H9 (cell line): ENCODE measurements around the gene CMYA5. TPM values are rescaled to one million over a fixed set of nuclear protein-coding genes. Genes with fewer than 3 reads are reported as not detected.

ENCODE experiments used
- DNase-seq: peaks from one replicate; pipeline ENCODE4 v3.0.0-alpha.2; 2017
- H2AFZ ChIP-seq: one replicate; pipeline ENCODE4 v1.6.1; 2013; ENCODE audit warnings: mild to moderate bottlenecking, low read length, control low read depth, moderate library complexity
- H2AK5ac ChIP-seq: 2 replicates; pipeline ENCODE4 v1.6.1; 2013; ENCODE audit warnings: low read length, control low read depth, mixed read lengths; ENCODE audit not compliant: insufficient read length
- H2BK120ac ChIP-seq: one replicate; pipeline ENCODE4 v1.6.1; 2013; ENCODE audit warnings: low read depth, mild to moderate bottlenecking, low read length, control low read depth, inconsistent platforms; ENCODE audit not compliant: poor library complexity, severe bottlenecking
- H2BK12ac ChIP-seq: 2 replicates; pipeline ENCODE4 v1.6.1; 2013; ENCODE audit warnings: low read length, control low read depth, mixed read lengths, low read depth; ENCODE audit not compliant: insufficient read length
- H2BK15ac ChIP-seq: 2 replicates; pipeline ENCODE4 v1.6.1; 2013; ENCODE audit warnings: low read depth, low read length, control low read depth
- H2BK20ac ChIP-seq: one replicate; pipeline ENCODE4 v1.6.1; 2013; ENCODE audit warnings: low read depth, mild to moderate bottlenecking, low read length, control low read depth, inconsistent platforms; ENCODE audit not compliant: poor library complexity, severe bottlenecking
- H2BK5ac ChIP-seq: 2 replicates; pipeline ENCODE4 v1.6.1; 2013; ENCODE audit warnings: low read length, control low read depth, mixed read lengths; ENCODE audit not compliant: insufficient read length
- H3K14ac ChIP-seq: 2 replicates; pipeline ENCODE4 v1.6.1; 2013; ENCODE audit warnings: low read length, control low read depth; ENCODE audit not compliant: insufficient read depth
- H3K18ac ChIP-seq: 2 replicates; pipeline ENCODE4 v1.6.1; 2013; ENCODE audit warnings: low read depth, mild to moderate bottlenecking, mixed read lengths, low read length, control low read depth; ENCODE audit not compliant: insufficient read length
- H3K23ac ChIP-seq: 2 replicates; pipeline ENCODE4 v1.6.1; 2013; ENCODE audit warnings: low read length, control low read depth, mixed read lengths, low read depth; ENCODE audit not compliant: insufficient read length
- H3K23me2 ChIP-seq: 2 replicates; pipeline ENCODE4 v1.6.1; 2013; ENCODE audit warnings: low read depth, mild to moderate bottlenecking, mixed read lengths, low read length, control low read depth; ENCODE audit not compliant: insufficient read length, poor library complexity, severe bottlenecking
- H3K27ac ChIP-seq: 2 replicates; pipeline ENCODE4 v1.5.1; 2013; ENCODE audit warnings: low read length, control low read depth, mixed read lengths, low read depth; ENCODE audit not compliant: insufficient read length
- H3K27me3 ChIP-seq: 2 replicates; pipeline ENCODE4 v1.6.1; 2013; ENCODE audit warnings: low read length, control low read depth, inconsistent platforms; ENCODE audit not compliant: insufficient read depth
- H3K4ac ChIP-seq: 2 replicates; pipeline ENCODE4 v1.6.1; 2013; ENCODE audit warnings: low read depth, mild to moderate bottlenecking, control low read depth, inconsistent platforms, low read length, moderate library complexity
- H3K4me1 ChIP-seq: 2 replicates; pipeline ENCODE4 v1.6.1; 2013; ENCODE audit warnings: low read length, control low read depth, inconsistent platforms; ENCODE audit not compliant: insufficient read depth
- H3K4me2 ChIP-seq: 2 replicates; pipeline ENCODE4 v1.6.1; 2013; ENCODE audit warnings: low read length, control low read depth, mixed read lengths; ENCODE audit not compliant: insufficient read length, insufficient read depth
- H3K56ac ChIP-seq: 2 replicates; pipeline ENCODE4 v1.6.1; 2013; ENCODE audit warnings: low read depth, mild to moderate bottlenecking, mixed read lengths, low read length, control low read depth; ENCODE audit not compliant: insufficient read length
- H3K79me1 ChIP-seq: 2 replicates; pipeline ENCODE4 v1.6.1; 2013; ENCODE audit warnings: low read depth, mild to moderate bottlenecking, moderate library complexity, low read length, control low read depth, inconsistent platforms; ENCODE audit not compliant: insufficient read depth, poor library complexity, severe bottlenecking
- H3K79me2 ChIP-seq: 2 replicates; pipeline ENCODE4 v1.6.1; 2013; ENCODE audit warnings: low read length, control low read depth, inconsistent platforms; ENCODE audit not compliant: insufficient read depth
- H3K9ac ChIP-seq: 2 replicates; pipeline ENCODE4 v1.6.1; 2013; ENCODE audit warnings: low read length, control low read depth, mixed read lengths; ENCODE audit not compliant: insufficient read length; ENCODE audit errors: extremely low read depth
- H3K9me3 ChIP-seq: one replicate; pipeline ENCODE4 v1.6.1; 2013; ENCODE audit warnings: low read depth, low read length, inconsistent platforms; ENCODE audit not compliant: control insufficient read depth
- H3T11ph ChIP-seq: one replicate; pipeline ENCODE4 v1.6.1; 2013; ENCODE audit warnings: mild to moderate bottlenecking, low read length, control low read depth, inconsistent platforms
- H4K20me1 ChIP-seq: one replicate; pipeline ENCODE4 v1.6.1; 2013; ENCODE audit not compliant: control insufficient read depth, insufficient read length, insufficient read depth
- H4K5ac ChIP-seq: 2 replicates; pipeline ENCODE4 v1.6.1; 2013; ENCODE audit warnings: low read depth, mild to moderate bottlenecking, mixed read lengths, low read length, control low read depth; ENCODE audit not compliant: insufficient read length
- H4K8ac ChIP-seq: replicated peaks from 2 replicates; pipeline ENCODE4 v1.6.1; 2013; ENCODE audit warnings: low read length, control low read depth, mixed read lengths, low read depth; ENCODE audit not compliant: insufficient read length
- H4K91ac ChIP-seq: 2 replicates; pipeline ENCODE4 v1.6.1; 2013; ENCODE audit warnings: low read depth, mild to moderate bottlenecking, moderate library complexity, mixed read lengths, low read length, control low read depth; ENCODE audit not compliant: insufficient read length
- H3K27ac Mint-ChIP-seq, 3 experiments: 2 replicates in 2 of 3; 3 replicates in 1 of 3; pipeline ENCODE4 v1.8.0; 2020 to 2021; ENCODE audit warnings: mixed read lengths in 3 of 3, mild to moderate bottlenecking in 1 of 3, moderate library complexity in 1 of 3
- H3K27me3 Mint-ChIP-seq: 2 replicates; pipeline ENCODE4 v1.8.0; 2021; ENCODE audit warnings: low read depth, mild to moderate bottlenecking, moderate library complexity, mixed read lengths
- H3K36me3 Mint-ChIP-seq, 3 experiments: 2 replicates in 2 of 3; 3 replicates in 1 of 3; pipeline ENCODE4 v1.8.0; 2020 to 2021; ENCODE audit warnings: low read depth in 3 of 3, mixed read lengths in 3 of 3; ENCODE audit not compliant: insufficient read depth in 1 of 3
- H3K4me1 Mint-ChIP-seq, 2 experiments: 2 replicates each; pipeline ENCODE4 v1.8.0; 2020; ENCODE audit warnings: mixed read lengths in 2 of 2
- H3K4me3 Mint-ChIP-seq, 2 experiments: 2 replicates in 1 of 2; 3 replicates in 1 of 2; pipeline ENCODE4 v1.8.0; 2020 to 2021; ENCODE audit warnings: mild to moderate bottlenecking in 2 of 2, mixed read lengths in 2 of 2, moderate library complexity in 1 of 2
- H3K9me3 Mint-ChIP-seq, 2 experiments: 2 replicates in 1 of 2; 3 replicates in 1 of 2; pipeline ENCODE4 v1.8.0; 2020; ENCODE audit warnings: mild to moderate bottlenecking in 2 of 2, mixed read lengths in 2 of 2, moderate library complexity in 1 of 2
- WGBS: extraction: QIAGEN DNeasy Blood & Tissue Kit; methylation state at CpG from one replicate; pipeline ENCODE4 v1.1.7; 2013; ENCODE audit warnings: missing lambda C conversion rate, low lambda C conversion rate, mixed read lengths; ENCODE audit not compliant: insufficient read length; ENCODE audit errors: extremely low coverage; 5-methylcytosine and 5-hydroxymethylcytosine counted together
- total RNA-seq: library from RNA; stranded (reverse); gene quantifications from 2 replicates; pipeline ENCODE4 v1.2.1, GENCODE V29; 2021
- TF ChIP-seq, protein P1 (sequence below): fragments of 200-600 bp; sonication (generic); conservative IDR thresholded peaks from 3 replicates; pipeline ENCODE4 v1.8.0; 2021; ENCODE audit warnings: antibody characterized with exemption, mild to moderate bottlenecking

CMYA5 gene
- total RNA-seq, 1 experiment from 2014 or later = 1.8 TPM

DNA sequence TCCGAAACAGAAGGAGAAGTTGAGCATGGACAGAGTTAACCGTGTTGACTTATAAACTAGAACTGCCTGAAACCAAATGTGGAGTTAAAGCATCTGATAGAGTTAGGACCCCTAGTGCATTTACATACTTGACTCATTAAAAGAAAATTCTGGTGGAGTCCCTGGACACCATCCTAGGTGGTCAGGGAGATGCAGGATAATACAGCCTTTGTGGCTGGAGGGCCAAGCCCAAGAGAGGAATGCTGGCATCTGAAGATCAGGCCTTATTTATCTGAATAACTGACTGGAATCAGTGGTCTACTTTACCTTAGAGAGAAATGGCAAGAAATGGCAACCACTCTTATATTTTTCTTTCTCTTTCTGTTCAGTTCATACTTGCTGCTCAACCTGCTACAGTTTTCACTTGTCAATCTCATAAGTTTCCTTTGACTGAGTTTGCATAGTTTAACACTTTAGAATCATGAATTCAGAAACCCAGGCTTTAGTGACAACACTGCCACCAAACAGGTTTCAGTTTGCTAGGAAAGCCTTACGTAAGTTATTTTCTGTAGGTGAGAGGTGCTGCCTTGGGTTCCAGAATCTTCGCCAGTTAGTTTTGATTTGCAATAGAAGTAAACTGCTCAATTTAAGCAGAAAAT, 10.2 kb downstream of the CMYA5 start:
- Mint-ChIP-seq H3K4me1 (peaks cover 2 to 3% of the 10 kb centered on the region in 2 experiments; a peak in 3 of 4 replicates), H3K4me3 (no peak overlapping the region), H3K9me3 (no peaks in the 10 kb centered on the region), H3K36me3 (no peaks in the 10 kb centered on the region), H3K27ac (no peak overlapping the region), H3K27me3 (no peaks in the 10 kb centered on the region; the same call in 1 of the 2 replicates)
- Histone ChIP-seq H4K8ac (no peak overlapping the region), H2AK5ac (no peak overlapping the region), H4K5ac (no peak overlapping the region), H3K27ac (no peak overlapping the region), H3T11ph (no peak overlapping the region), H3K4me1 (no peaks in the 10 kb centered on the region; the same call in 1 of the 2 replicates), H3K4me2 (no peak overlapping the region), H2AFZ (no peak overlapping the region), H3K9me3 (no peaks in the 10 kb centered on the region), H4K91ac (no peak overlapping the region), H3K27me3 (no peaks in the 10 kb centered on the region), H3K79me2 (no peaks in the 10 kb centered on the region), H3K23me2 (no peaks in the 10 kb centered on the region), H3K56ac (no peak overlapping the region), H2BK15ac (no peak overlapping the region), H2BK20ac (no peak overlapping the region), H3K14ac (no peak overlapping the region), H3K23ac (no peak overlapping the region), H3K9ac (no peak overlapping the region), H2BK12ac (no peak overlapping the region), H3K79me1 (no peaks in the 10 kb centered on the region), H4K20me1 (no peaks in the 10 kb centered on the region), H3K4ac (no peak overlapping the region), H3K18ac (no peak overlapping the region), H2BK5ac (no peak overlapping the region), H2BK120ac (no peak overlapping the region)
- WGBS = no CpG with 5 or more reads among the region's 4 CpGs
- TF ChIP-seq, protein P1, sequence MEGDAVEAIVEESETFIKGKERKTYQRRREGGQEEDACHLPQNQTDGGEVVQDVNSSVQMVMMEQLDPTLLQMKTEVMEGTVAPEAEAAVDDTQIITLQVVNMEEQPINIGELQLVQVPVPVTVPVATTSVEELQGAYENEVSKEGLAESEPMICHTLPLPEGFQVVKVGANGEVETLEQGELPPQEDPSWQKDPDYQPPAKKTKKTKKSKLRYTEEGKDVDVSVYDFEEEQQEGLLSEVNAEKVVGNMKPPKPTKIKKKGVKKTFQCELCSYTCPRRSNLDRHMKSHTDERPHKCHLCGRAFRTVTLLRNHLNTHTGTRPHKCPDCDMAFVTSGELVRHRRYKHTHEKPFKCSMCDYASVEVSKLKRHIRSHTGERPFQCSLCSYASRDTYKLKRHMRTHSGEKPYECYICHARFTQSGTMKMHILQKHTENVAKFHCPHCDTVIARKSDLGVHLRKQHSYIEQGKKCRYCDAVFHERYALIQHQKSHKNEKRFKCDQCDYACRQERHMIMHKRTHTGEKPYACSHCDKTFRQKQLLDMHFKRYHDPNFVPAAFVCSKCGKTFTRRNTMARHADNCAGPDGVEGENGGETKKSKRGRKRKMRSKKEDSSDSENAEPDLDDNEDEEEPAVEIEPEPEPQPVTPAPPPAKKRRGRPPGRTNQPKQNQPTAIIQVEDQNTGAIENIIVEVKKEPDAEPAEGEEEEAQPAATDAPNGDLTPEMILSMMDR = no peak
- DNase-seq = no peak
